PC-3 (cell line): ENCODE data around the gene TEX51. TPM values are rescaled to one million over a fixed set of nuclear protein-coding genes. Genes with fewer than 3 reads are reported as not detected.

Experiments used
- ATAC-seq: fragments of 200-7000 bp; cut with Tn5 transposase; 2 replicates; pipeline ENCODE4 v1.9.1; 2020; ENCODE audit warnings: mild to moderate bottlenecking, moderate library complexity
- BruUV-seq: library from RNA; stranded (reverse); fragments of 400-500 nt; replicated peaks from 2 replicates; lab custom pipeline; 2021; lab: Mats Ljungman, UMichigan
- CTCF ChIA-PET: fragments of 300-600 bp; sonication (Branson Sonifier 250); formaldehyde crosslinking; loops from one replicate; lab custom pipeline; 2022; ENCODE audit warnings: antibody characterized with exemption; lab: Charles Lee
- POLR2A ChIA-PET: fragments of 300-600 bp; sonication (Branson Sonifier 250); formaldehyde crosslinking; loops from one replicate; lab custom pipeline; 2022; ENCODE audit warnings: antibody characterized with exemption; ENCODE audit not compliant: unreplicated experiment; lab: Charles Lee
- DNase-seq: peaks from one replicate; pipeline ENCODE4 v3.0.0-alpha.2; 2015
- H2AFZ ChIP-seq: fragments of 300-600 bp; sonication (generic); 2 replicates; pipeline ENCODE4 v1.6.0; 2016; ENCODE audit warnings: antibody characterized with exemption, low read length
- H3F3A ChIP-seq: fragments of 300-600 bp; sonication (generic); one replicate; pipeline ENCODE4 v1.6.0; 2017; ENCODE audit warnings: antibody characterized with exemption, low read length, control low read depth, mild to moderate bottlenecking; ENCODE audit not compliant: unreplicated experiment
- H3K27ac ChIP-seq: fragments of 300-600 bp; sonication (generic); 2 replicates; pipeline ENCODE4 v1.5.1; 2016; ENCODE audit warnings: mild to moderate bottlenecking, low read length
- H3K27me3 ChIP-seq: fragments of 300-600 bp; sonication (generic); 2 replicates; pipeline ENCODE4 v1.6.1; 2016; ENCODE audit warnings: low read length, mixed read lengths
- H3K36me3 ChIP-seq: fragments of 300-600 bp; sonication (generic); 2 replicates; pipeline ENCODE4 v1.6.1; 2016; ENCODE audit warnings: low read depth, mixed run types, low read length, mixed read lengths
- H3K4me1 ChIP-seq: fragments of 300-600 bp; sonication (generic); 2 replicates; pipeline ENCODE4 v1.5.1; 2016; ENCODE audit warnings: low read length; ENCODE audit not compliant: insufficient read depth
- H3K4me2 ChIP-seq: fragments of 300-600 bp; sonication (generic); 2 replicates; pipeline ENCODE4 v1.6.0; 2016; ENCODE audit warnings: low read length
- H3K4me3 ChIP-seq: fragments of 300-600 bp; sonication (generic); 2 replicates; pipeline ENCODE4 v1.5.1; 2016; ENCODE audit warnings: mild to moderate bottlenecking, low read length, mixed read lengths
- H3K79me2 ChIP-seq: fragments of 300-600 bp; sonication (generic); 2 replicates; pipeline ENCODE4 v1.6.1; 2017; ENCODE audit warnings: low read length, mixed read lengths
- H3K9ac ChIP-seq: fragments of 300-600 bp; sonication (generic); 2 replicates; pipeline ENCODE4 v1.6.0; 2016; ENCODE audit warnings: mild to moderate bottlenecking, low read length
- H3K9me2 ChIP-seq: fragments of 300-600 bp; sonication (generic); replicated peaks from 2 replicates; pipeline ENCODE4 v1.6.1; 2016; ENCODE audit warnings: mixed run types, low read length, mixed read lengths
- H3K9me3 ChIP-seq: fragments of 300-600 bp; sonication (generic); 2 replicates; pipeline ENCODE4 v1.6.1; 2016; ENCODE audit warnings: low read length, mixed read lengths
- H4K20me1 ChIP-seq: fragments of 300-600 bp; sonication (generic); 2 replicates; pipeline ENCODE4 v1.6.1; 2016; ENCODE audit warnings: low read length, mixed read lengths
- EZH2 ChIP-seq: fragments of 300-600 bp; sonication (generic); IDR thresholded peaks from one replicate; pipeline ENCODE4 v1.6.1; 2017; ENCODE audit warnings: antibody characterized with exemption, mild to moderate bottlenecking, low read length; ENCODE audit not compliant: unreplicated experiment
- EZH2phosphoT487 ChIP-seq: fragments of 300-600 bp; sonication (generic); IDR thresholded peaks from 2 replicates; pipeline ENCODE4 v1.6.1; 2018; ENCODE audit warnings: mild to moderate bottlenecking, antibody characterized with exemption, low read length, borderline replicate concordance
- intact Hi-C: fragments of 100-400 bp; cut with micrococcal nuclease; formaldehyde crosslinking; loops from 2 replicates; pipeline ENCODE4 v1.9.0; 2023
- total RNA-seq: library from RNA; depleted of rRNA; stranded (reverse); fragments of >200 nt; gene quantifications from 2 replicates; pipeline ENCODE4 v1.2.3, GENCODE V29; 2014
- TF ChIP-seq, protein P1 (sequence below): fragments of 300-600 bp; sonication (generic); conservative IDR thresholded peaks from 2 replicates; pipeline ENCODE4 v1.5.1; 2017; ENCODE audit warnings: antibody characterized with exemption, low read depth, mild to moderate bottlenecking, low read length

Gene TEX51
- total RNA-seq, 1 experiment from 2014 or later = not detected

DNA sequence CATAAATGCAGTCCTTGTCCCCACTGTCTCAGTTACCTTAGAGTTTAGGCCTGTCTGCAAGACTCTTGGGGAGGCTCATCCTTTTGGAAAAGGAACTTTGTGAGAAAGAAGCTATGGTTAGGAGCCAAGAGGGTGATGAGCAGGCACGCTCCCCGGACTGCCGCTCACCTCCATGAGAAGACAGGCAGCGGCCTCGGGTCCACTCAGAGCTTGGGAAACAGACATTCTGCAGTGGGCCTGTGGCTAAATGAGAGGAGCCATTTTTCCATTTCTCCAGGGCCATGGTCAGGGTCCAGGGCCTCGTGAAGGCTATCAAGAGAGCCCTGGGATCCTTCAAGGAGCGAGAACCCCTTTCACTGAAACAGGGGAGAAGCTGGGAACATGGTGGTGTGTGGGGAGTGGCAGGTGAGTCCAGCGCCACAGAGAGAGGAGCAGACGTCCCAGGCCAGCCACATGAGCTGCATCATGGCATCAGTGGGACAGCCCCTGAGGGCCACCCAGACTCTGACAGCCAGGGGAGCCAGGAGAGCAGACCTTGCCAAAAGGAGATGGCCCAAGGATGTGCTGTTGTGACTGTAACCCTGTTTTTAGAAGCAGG is 4.0 kb upstream of the TEX51 start:
- CTCF ChIA-PET = no interaction called here
- no peak for DNase-seq
- POLR2A ChIA-PET = no interaction called here
- BruUV-seq = no TSS peak
- no peak overlapping the region for H3K4me3 ChIP-seq
- no peaks in the 10 kb centered on the region for H3F3A ChIP-seq
- H2AFZ ChIP-seq = no peak overlapping the region
- H3K27me3 ChIP-seq = peaks cover 53% of the 10 kb centered on the region
- no peak for ATAC-seq
- no peaks in the 10 kb centered on the region for H3K9me3 ChIP-seq
- TF ChIP-seq, protein P1, sequence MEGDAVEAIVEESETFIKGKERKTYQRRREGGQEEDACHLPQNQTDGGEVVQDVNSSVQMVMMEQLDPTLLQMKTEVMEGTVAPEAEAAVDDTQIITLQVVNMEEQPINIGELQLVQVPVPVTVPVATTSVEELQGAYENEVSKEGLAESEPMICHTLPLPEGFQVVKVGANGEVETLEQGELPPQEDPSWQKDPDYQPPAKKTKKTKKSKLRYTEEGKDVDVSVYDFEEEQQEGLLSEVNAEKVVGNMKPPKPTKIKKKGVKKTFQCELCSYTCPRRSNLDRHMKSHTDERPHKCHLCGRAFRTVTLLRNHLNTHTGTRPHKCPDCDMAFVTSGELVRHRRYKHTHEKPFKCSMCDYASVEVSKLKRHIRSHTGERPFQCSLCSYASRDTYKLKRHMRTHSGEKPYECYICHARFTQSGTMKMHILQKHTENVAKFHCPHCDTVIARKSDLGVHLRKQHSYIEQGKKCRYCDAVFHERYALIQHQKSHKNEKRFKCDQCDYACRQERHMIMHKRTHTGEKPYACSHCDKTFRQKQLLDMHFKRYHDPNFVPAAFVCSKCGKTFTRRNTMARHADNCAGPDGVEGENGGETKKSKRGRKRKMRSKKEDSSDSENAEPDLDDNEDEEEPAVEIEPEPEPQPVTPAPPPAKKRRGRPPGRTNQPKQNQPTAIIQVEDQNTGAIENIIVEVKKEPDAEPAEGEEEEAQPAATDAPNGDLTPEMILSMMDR = no peak
- TF ChIP-seq EZH2phosphoT487 (no peak), EZH2 (no peak)
- no peaks in the 10 kb centered on the region for H4K20me1 ChIP-seq
- H3K9me2 ChIP-seq = no peaks in the 10 kb centered on the region
- H3K27ac ChIP-seq = no peak overlapping the region
- no peak overlapping the region for H3K9ac ChIP-seq
- no peaks in the 10 kb centered on the region for H3K4me1 ChIP-seq
- H3K79me2 ChIP-seq = no peaks in the 10 kb centered on the region
- no peaks in the 10 kb centered on the region for H3K36me3 ChIP-seq
- intact Hi-C loops = no loop called here
- no peak overlapping the region for H3K4me2 ChIP-seq

DNA sequence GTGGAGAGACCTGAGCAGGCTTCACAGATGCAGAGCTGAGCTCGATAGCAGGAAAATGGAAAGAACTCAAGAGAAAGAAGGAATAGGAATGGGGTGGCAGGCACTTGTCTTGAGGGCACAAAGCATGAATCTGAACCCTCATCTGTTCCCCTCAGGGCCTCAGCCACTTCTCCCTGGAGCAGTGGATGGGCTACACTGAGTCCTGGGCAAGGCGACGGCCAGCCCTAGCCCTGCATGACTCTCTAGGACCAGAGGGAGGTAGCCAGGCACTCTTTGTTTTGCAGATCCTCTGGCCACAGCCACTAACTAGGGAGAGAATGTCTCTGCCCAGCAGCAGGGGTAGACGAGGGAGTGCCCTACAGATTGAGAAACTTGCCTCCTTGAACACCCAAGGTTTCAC is 3.4 kb upstream of the TEX51 start:
- H4K20me1 ChIP-seq = no peaks in the 10 kb centered on the region
- TF ChIP-seq EZH2phosphoT487 (no peak), EZH2 (no peak)
- TF ChIP-seq, protein P1 = no peak
- no peaks in the 10 kb centered on the region for H3K9me3 ChIP-seq
- no peak overlapping the region for H2AFZ ChIP-seq
- POLR2A ChIA-PET = no interaction called here
- H3K79me2 ChIP-seq = no peaks in the 10 kb centered on the region
- intact Hi-C loops = no loop called here
- CTCF ChIA-PET = no interaction called here
- no peaks in the 10 kb centered on the region for H3K36me3 ChIP-seq
- no peak overlapping the region for H3K4me2 ChIP-seq
- no peak overlapping the region for H3K9ac ChIP-seq
- DNase-seq (no peak), ATAC-seq (no peak)
- H3K27me3 ChIP-seq = peaks cover 46% of the 10 kb centered on the region
- BruUV-seq = no TSS peak
- no peak overlapping the region for H3K27ac ChIP-seq
- H3K4me1 ChIP-seq = no peaks in the 10 kb centered on the region
- no peaks in the 10 kb centered on the region for H3F3A ChIP-seq
- no peak overlapping the region for H3K4me3 ChIP-seq
- H3K9me2 ChIP-seq = no peaks in the 10 kb centered on the region

DNA sequence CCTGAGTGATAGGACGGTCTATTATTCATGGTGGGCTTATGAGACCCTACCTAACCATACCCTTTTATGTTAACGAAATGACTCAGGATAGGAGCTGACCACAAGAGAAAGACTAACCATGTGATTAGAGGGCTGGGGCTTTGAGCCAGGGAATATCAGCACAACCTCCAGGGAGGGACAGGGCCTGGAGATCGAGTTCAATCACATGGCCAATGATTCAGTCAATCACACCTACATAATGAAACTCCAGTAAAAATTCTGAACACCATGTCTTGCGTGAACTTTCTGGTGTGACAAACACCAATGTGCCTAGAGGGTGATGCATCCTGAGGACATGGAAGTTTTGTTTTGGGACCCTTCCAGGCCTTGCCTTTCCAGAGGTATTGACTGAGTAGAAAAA is 2.2 kb upstream of the TEX51 start:
- no peak overlapping the region for H3K9ac ChIP-seq
- ChIA-PET CTCF (no interaction called here), POLR2A (no interaction called here)
- no peak overlapping the region for H3K4me2 ChIP-seq
- H3K27ac ChIP-seq = no peak overlapping the region
- no peaks in the 10 kb centered on the region for H4K20me1 ChIP-seq
- ATAC-seq (no peak), DNase-seq (no peak)
- H3K9me2 ChIP-seq = no peaks in the 10 kb centered on the region
- peaks cover 45% of the 10 kb centered on the region for H3K27me3 ChIP-seq
- intact Hi-C loops = no loop called here
- no peaks in the 10 kb centered on the region for H3F3A ChIP-seq
- TF ChIP-seq EZH2phosphoT487 (no peak), EZH2 (no peak)
- TF ChIP-seq, protein P1 = no peak
- no TSS peak for BruUV-seq
- no peak overlapping the region for H3K4me3 ChIP-seq
- no peaks in the 10 kb centered on the region for H3K9me3 ChIP-seq
- no peaks in the 10 kb centered on the region for H3K4me1 ChIP-seq
- no peak overlapping the region for H2AFZ ChIP-seq
- no peaks in the 10 kb centered on the region for H3K79me2 ChIP-seq
- H3K36me3 ChIP-seq = no peaks in the 10 kb centered on the region
